GM18526 (cell line): ENCODE measurements around the gene TEPSIN.

Experiments used
- POLR2A ChIP-seq: IDR thresholded peaks from 3 replicates; pipeline ENCODE4 v1.6.1; 2011; ENCODE audit not compliant: insufficient read length; ENCODE audit errors: extremely low read depth

Gene TEPSIN

DNA sequence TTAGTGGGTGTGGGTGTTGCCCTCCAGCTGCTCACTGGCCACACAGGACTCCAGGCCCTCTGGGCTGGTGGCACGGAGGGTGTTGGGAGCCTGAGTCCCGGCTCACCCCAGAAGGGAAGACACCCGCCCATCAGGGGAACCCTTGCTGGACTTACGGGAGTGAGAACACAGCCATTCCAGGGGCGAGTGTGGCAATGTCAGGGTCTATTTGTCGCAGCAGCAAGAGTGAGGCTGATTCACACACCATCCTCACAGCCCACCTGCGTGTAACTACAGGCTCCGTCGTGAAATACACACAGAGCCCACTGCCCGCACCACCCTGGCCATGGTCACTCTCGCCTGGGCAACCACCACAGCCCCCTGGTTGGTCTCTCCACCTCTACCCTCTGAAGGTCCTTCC lies 55.0 kb downstream of the TEPSIN start:
- no peak for TF ChIP-seq POLR2A

GRCh38 chr17:81183316-81183715 lies 55.5 kb downstream of the TEPSIN start:
- TF ChIP-seq POLR2A: no peak

DNA sequence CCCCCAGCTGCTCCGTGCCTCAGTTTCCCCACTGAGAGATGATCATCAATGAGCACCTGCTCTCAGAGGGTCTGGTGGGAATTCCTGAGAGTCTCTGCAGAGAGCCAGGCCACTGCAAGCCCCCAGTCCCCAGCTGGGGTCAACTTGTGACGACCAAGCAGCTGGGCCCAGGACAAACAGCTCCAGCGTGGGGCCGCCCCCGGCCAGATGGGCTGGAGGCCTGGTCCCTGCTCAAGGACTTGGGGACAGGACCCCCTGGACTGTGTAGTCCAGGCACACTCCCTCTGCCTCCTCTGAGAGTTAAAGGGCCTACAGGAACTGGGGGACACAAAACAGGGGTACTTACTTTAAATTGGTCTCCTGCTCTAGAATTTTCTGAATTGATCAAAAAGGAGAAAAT lies 56.3 kb downstream of the TEPSIN start:
- no peak for TF ChIP-seq POLR2A

GRCh38 chr17:81181811-81182185 lies 57.1 kb downstream of the TEPSIN start:
- no peak for TF ChIP-seq POLR2A

- no peak for TF ChIP-seq POLR2A
Measured at GRCh38 chr17:81180836-81181810, 57.7 kb downstream of the TEPSIN start.

- no peak for TF ChIP-seq POLR2A
Measured at GRCh38 chr17:81179861-81180260, 59.0 kb downstream of the TEPSIN start.

DNA sequence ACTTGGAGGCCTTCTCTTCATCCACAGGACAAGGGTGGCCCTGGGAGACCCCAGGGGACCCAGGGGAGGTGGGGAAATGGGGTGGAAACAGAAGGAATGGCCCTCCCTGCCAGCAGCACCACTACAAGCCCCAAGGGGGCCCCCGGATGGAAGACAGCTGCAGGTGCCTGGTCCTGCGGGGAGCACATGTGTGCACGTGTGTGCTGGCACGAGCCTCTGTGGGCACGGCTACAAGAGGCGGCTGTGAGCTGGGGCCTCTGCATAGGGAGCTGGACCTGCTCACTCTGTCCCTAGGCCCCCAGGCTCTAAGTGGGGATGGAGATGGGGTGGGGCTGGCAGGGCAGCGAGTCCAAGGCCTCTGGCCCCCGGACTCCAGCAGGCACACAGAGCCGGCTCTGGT lies 59.6 kb downstream of the TEPSIN start:
- TF ChIP-seq POLR2A: no peak
